ENCODE results near the gene SERPINA5.
"Not testable (repeated sequence)": the region's sequence is repeated elsewhere in the genome, so short reads cannot be mapped to it uniquely, and the experiment has no call there.

The SERPINA5 gene

DNA sequence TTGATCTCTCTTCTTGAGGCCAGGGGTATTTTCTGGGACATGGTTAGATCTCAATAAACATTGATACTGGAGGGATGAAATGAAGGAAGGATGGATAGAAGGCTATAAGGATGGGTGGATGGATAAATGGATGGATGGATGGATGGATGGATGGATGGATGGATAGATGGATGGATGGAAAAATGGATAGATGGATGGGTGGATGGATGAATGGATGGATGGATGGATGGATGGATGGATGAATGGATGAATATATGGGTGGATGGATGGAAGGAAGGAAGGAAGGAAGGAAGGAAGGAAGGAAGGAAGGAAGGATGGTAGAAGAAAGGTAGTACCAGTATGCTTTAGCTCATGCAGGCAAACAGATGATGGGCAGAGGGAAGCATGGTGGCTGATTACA is 3.8 kb upstream of the SERPINA5 start:
- H3K27me3 ChIP-seq (ENCODE audit: insufficient read depth, low read length); H3K36me3 ChIP-seq (ENCODE audit: insufficient read depth, low read length); H3K27ac ChIP-seq (ENCODE audit: low read depth, low read length); H3K79me2 ChIP-seq (ENCODE audit: control insufficient read depth, insufficient read depth, low read length, unreplicated experiment); H3K4me3 ChIP-seq (ENCODE audit: low read depth, low read length); H2AFZ ChIP-seq (ENCODE audit: low read length, unreplicated experiment): not testable (repeated sequence)
- H3K4me1 ChIP-seq (ENCODE audit: control insufficient read depth, insufficient read depth, low read length, unreplicated experiment), result peaks cover 22% of the 10 kb centered on the region

- Histone ChIP-seq H3K27ac (ENCODE audit: low read depth, low read length) (no peak overlapping the region), H3K4me3 (ENCODE audit: low read depth, low read length) (no peak overlapping the region), H3K79me2 (ENCODE audit: control insufficient read depth, insufficient read depth, low read length, unreplicated experiment) (no peaks in the 10 kb centered on the region), H3K27me3 (ENCODE audit: insufficient read depth, low read length) (no peaks in the 10 kb centered on the region), H3K4me1 (ENCODE audit: control insufficient read depth, insufficient read depth, low read length, unreplicated experiment) (peaks cover 20% of the 10 kb centered on the region), H3K36me3 (ENCODE audit: insufficient read depth, low read length) (no peaks in the 10 kb centered on the region), H2AFZ (ENCODE audit: low read length, unreplicated experiment) (no peak overlapping the region)
Observed at GRCh38 chr14:94578712-94579111, 2.5 kb upstream of the SERPINA5 start.

- Histone ChIP-seq H3K4me3 (ENCODE audit: low read depth, low read length) (no peak overlapping the region), H3K27ac (ENCODE audit: low read depth, low read length) (no peak overlapping the region), H3K79me2 (ENCODE audit: control insufficient read depth, insufficient read depth, low read length, unreplicated experiment) (no peaks in the 10 kb centered on the region), H3K36me3 (ENCODE audit: insufficient read depth, low read length) (no peaks in the 10 kb centered on the region), H3K4me1 (ENCODE audit: control insufficient read depth, insufficient read depth, low read length, unreplicated experiment) (peaks cover 9% of the 10 kb centered on the region), H3K27me3 (ENCODE audit: insufficient read depth, low read length) (no peaks in the 10 kb centered on the region), H2AFZ (ENCODE audit: low read length, unreplicated experiment) (no peak overlapping the region)
Observed at GRCh38 chr14:94582199-94582750, 1.0 kb downstream of the SERPINA5 start.

DNA sequence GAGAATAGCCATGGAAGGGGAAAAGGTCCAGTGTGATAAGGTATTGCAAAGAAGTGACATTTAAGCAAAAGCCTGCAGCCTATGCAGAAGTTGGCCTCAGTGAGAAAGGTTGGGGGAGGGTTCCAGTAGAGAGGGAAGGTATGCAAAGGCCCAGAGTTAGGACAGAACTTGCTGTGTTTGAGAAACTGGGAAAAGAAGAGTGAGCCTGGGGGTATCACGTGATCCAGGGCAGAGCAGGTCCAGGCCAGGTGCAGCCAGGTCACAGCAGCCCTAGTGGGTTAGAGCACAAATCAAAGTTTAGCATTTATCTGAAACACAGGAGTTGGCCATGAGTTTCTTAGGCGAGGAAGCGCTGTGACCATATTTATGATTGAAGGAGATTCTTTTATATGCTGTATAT is 1.6 kb downstream of the SERPINA5 start:
- Histone ChIP-seq H3K27me3 (ENCODE audit: insufficient read depth, low read length) (no peaks in the 10 kb centered on the region), H3K79me2 (ENCODE audit: control insufficient read depth, insufficient read depth, low read length, unreplicated experiment) (no peaks in the 10 kb centered on the region), H3K36me3 (ENCODE audit: insufficient read depth, low read length) (no peaks in the 10 kb centered on the region), H3K4me3 (ENCODE audit: low read depth, low read length) (no peak overlapping the region), H3K4me1 (ENCODE audit: control insufficient read depth, insufficient read depth, low read length, unreplicated experiment) (peaks cover 9% of the 10 kb centered on the region), H3K27ac (ENCODE audit: low read depth, low read length) (no peak overlapping the region), H2AFZ (ENCODE audit: low read length, unreplicated experiment) (no peak overlapping the region)

GRCh38 chr14:94583557-94583956 is 2.3 kb downstream of the SERPINA5 start:
- Histone ChIP-seq H2AFZ (ENCODE audit: low read length, unreplicated experiment) (no peak overlapping the region), H3K79me2 (ENCODE audit: control insufficient read depth, insufficient read depth, low read length, unreplicated experiment) (no peaks in the 10 kb centered on the region), H3K36me3 (ENCODE audit: insufficient read depth, low read length) (no peaks in the 10 kb centered on the region), H3K27me3 (ENCODE audit: insufficient read depth, low read length) (no peaks in the 10 kb centered on the region), H3K4me1 (ENCODE audit: control insufficient read depth, insufficient read depth, low read length, unreplicated experiment) (peaks cover 9% of the 10 kb centered on the region), H3K4me3 (ENCODE audit: low read depth, low read length) (no peak overlapping the region), H3K27ac (ENCODE audit: low read depth, low read length) (no peak overlapping the region)

GRCh38 chr14:94584591-94585280 is 3.5 kb downstream of the SERPINA5 start:
- Histone ChIP-seq H2AFZ (ENCODE audit: low read length, unreplicated experiment) (no peak overlapping the region), H3K27ac (ENCODE audit: low read depth, low read length) (no peak overlapping the region), H3K79me2 (ENCODE audit: control insufficient read depth, insufficient read depth, low read length, unreplicated experiment) (no peaks in the 10 kb centered on the region), H3K27me3 (ENCODE audit: insufficient read depth, low read length) (no peaks in the 10 kb centered on the region), H3K4me3 (ENCODE audit: low read depth, low read length) (no peak overlapping the region), H3K36me3 (ENCODE audit: insufficient read depth, low read length) (no peaks in the 10 kb centered on the region), H3K4me1 (ENCODE audit: control insufficient read depth, insufficient read depth, low read length, unreplicated experiment) (peaks cover 9% of the 10 kb centered on the region)

DNA sequence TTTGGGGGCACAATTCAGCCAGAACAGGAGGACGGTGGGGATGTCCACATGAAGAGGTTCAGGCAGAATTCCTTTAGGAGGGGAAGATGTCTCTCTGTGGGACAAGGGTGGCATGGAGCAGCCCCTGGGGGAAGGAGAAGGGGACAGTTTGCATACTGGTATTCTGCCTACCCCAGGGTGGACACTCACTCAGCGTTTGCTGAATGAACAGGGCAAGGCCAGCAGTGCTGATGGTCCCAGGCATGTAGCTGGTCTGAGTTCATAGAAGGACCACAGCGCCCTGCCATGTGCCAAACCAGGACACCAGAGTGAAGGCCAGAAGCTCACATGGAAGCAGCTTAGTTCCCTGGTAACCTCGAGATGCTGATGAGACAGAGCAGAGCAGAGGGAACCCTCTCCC is 5.4 kb downstream of the SERPINA5 start:
- no peak overlapping the region for H2AFZ ChIP-seq (ENCODE audit: low read length, unreplicated experiment)
- no peaks in the 10 kb centered on the region for H3K4me1 ChIP-seq (ENCODE audit: control insufficient read depth, insufficient read depth, low read length, unreplicated experiment)

DNA sequence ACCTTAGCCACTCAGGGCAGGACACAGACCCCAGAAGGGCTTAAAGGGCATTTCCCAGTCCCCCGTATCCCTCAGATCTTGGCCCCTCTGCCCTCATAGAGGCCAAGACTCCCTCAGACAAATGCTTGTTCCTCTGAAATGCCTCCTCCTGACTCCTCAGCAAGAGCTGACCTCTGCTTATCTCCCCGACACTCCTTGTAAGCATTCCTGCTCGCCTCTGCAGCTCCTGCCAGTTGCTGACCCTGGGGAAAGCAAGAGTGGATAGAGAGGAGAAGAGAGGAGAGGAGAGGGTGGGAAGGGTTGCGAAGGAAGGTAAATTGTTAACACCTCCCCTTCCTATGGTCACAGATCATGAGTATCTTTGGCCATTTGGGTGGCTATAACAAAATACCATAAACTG is 7.1 kb downstream of the SERPINA5 start:
- H3K79me2 ChIP-seq (ENCODE audit: control insufficient read depth, insufficient read depth, low read length, unreplicated experiment), result no peaks in the 10 kb centered on the region
- no peaks in the 10 kb centered on the region for H3K27me3 ChIP-seq (ENCODE audit: insufficient read depth, low read length)
- H3K27ac ChIP-seq (ENCODE audit: low read depth, low read length), result no peak overlapping the region
- no peak overlapping the region for H2AFZ ChIP-seq (ENCODE audit: low read length, unreplicated experiment)
- no peaks in the 10 kb centered on the region for H3K36me3 ChIP-seq (ENCODE audit: insufficient read depth, low read length)
- no peaks in the 10 kb centered on the region for H3K4me1 ChIP-seq (ENCODE audit: control insufficient read depth, insufficient read depth, low read length, unreplicated experiment)
- no peak overlapping the region for H3K4me3 ChIP-seq (ENCODE audit: low read depth, low read length)

More for the DNA sequence above, 5.4 kb downstream of the SERPINA5 start:
- Histone ChIP-seq H3K4me3 (ENCODE audit: low read depth, low read length) (no peak overlapping the region), H3K27ac (ENCODE audit: low read depth, low read length) (no peak overlapping the region), H3K27me3 (ENCODE audit: insufficient read depth, low read length) (no peaks in the 10 kb centered on the region), H3K36me3 (ENCODE audit: insufficient read depth, low read length) (no peaks in the 10 kb centered on the region), H3K79me2 (ENCODE audit: control insufficient read depth, insufficient read depth, low read length, unreplicated experiment) (no peaks in the 10 kb centered on the region)

- H2AFZ ChIP-seq (ENCODE audit: low read length, unreplicated experiment), result no peak overlapping the region
- no peaks in the 10 kb centered on the region for H3K27me3 ChIP-seq (ENCODE audit: insufficient read depth, low read length)
- no peaks in the 10 kb centered on the region for H3K79me2 ChIP-seq (ENCODE audit: control insufficient read depth, insufficient read depth, low read length, unreplicated experiment)
- H3K4me3 ChIP-seq (ENCODE audit: low read depth, low read length), result no peak overlapping the region
- no peaks in the 10 kb centered on the region for H3K4me1 ChIP-seq (ENCODE audit: control insufficient read depth, insufficient read depth, low read length, unreplicated experiment)
- H3K27ac ChIP-seq (ENCODE audit: low read depth, low read length), result no peak overlapping the region
- H3K36me3 ChIP-seq (ENCODE audit: insufficient read depth, low read length), result no peaks in the 10 kb centered on the region
Observed at GRCh38 chr14:94591073-94591472, 9.8 kb downstream of the SERPINA5 start.

DNA sequence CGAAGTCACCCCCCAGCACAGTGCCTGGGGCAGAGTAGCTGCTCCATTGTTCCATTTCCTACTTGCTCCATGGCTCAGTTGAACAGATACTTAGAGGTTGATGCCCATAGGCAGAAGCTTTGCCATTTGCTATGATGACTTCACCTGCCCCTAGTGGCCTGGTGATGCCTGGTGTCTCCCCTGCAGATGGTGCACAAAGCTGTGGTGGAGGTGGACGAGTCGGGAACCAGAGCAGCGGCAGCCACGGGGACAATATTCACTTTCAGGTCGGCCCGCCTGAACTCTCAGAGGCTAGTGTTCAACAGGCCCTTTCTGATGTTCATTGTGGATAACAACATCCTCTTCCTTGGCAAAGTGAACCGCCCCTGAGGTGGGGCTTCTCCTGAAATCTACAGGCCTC is 10.6 kb downstream of the SERPINA5 start:
- Histone ChIP-seq H3K79me2 (ENCODE audit: control insufficient read depth, insufficient read depth, low read length, unreplicated experiment) (no peaks in the 10 kb centered on the region), H2AFZ (ENCODE audit: low read length, unreplicated experiment) (no peak overlapping the region), H3K27me3 (ENCODE audit: insufficient read depth, low read length) (no peaks in the 10 kb centered on the region), H3K36me3 (ENCODE audit: insufficient read depth, low read length) (no peaks in the 10 kb centered on the region), H3K4me3 (ENCODE audit: low read depth, low read length) (no peak overlapping the region), H3K27ac (ENCODE audit: low read depth, low read length) (no peak overlapping the region), H3K4me1 (ENCODE audit: control insufficient read depth, insufficient read depth, low read length, unreplicated experiment) (no peaks in the 10 kb centered on the region)

GRCh38 chr14:94592457-94592856 is 11.2 kb downstream of the SERPINA5 start:
- no peaks in the 10 kb centered on the region for H3K27me3 ChIP-seq (ENCODE audit: insufficient read depth, low read length)
- no peaks in the 10 kb centered on the region for H3K36me3 ChIP-seq (ENCODE audit: insufficient read depth, low read length)
- no peaks in the 10 kb centered on the region for H3K4me1 ChIP-seq (ENCODE audit: control insufficient read depth, insufficient read depth, low read length, unreplicated experiment)
- H3K4me3 ChIP-seq (ENCODE audit: low read depth, low read length), result no peak overlapping the region
- H3K27ac ChIP-seq (ENCODE audit: low read depth, low read length), result no peak overlapping the region
- no peaks in the 10 kb centered on the region for H3K79me2 ChIP-seq (ENCODE audit: control insufficient read depth, insufficient read depth, low read length, unreplicated experiment)
- no peak overlapping the region for H2AFZ ChIP-seq (ENCODE audit: low read length, unreplicated experiment)

Measured in ACC112 (cell line).